ENCODE data around the gene FOXP1.

The FOXP1 gene

GRCh38 chr3:71035314-71035713 lies 548.2 kb downstream of the FOXP1 start:
- no peak for FAIRE-seq
- DNase-seq (ENCODE audit: insufficient read length, low spot score), result no peak
- TF ChIP-seq POLR2A (IDR thresholded peaks at IDR 0.05; ENCODE audit: low read depth, low read length), result no peak

GRCh38 chr3:71033681-71034220 lies 549.8 kb downstream of the FOXP1 start:
- no peak for FAIRE-seq

DNA sequence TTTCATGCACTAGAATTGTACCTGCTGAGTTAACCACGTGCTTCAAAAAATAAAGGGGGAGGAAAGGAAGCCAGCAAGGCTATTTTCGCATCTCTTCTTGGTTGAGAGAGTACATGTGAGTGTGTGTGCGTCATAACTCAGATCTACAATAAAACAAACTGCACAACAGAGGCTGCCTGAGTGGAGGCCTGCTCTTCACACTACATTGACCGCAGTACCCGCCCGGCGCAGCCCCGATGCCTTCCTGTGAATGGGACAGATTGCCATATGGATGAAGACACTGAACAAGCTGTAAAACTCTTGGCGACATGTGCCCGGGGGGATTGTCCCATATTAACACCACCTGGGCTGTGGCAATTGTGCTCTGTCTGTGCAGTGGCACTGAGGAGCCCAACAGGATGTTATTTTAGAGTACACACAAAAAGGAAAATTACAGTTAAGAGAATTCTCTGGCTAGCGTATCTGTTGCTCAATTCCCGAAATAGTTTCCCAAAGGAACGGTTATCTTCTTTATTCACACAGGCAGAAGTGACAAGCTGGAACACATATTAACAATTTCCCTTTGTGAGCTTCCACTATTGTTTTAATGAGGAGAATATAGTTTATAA lies 551.5 kb downstream of the FOXP1 start:
- no peak for DNase-seq (ENCODE audit: insufficient read length, low spot score)
- TF ChIP-seq POLR2A (IDR thresholded peaks at IDR 0.05; ENCODE audit: low read depth, low read length), result no peak
- FAIRE-seq, result no peak

More at GRCh38 chr3:71033681-71034220, 549.8 kb downstream of the FOXP1 start:
- DNase-seq (ENCODE audit: insufficient read length, low spot score), result no peak
- TF ChIP-seq POLR2A (IDR thresholded peaks at IDR 0.05; ENCODE audit: low read depth, low read length), result no peak

DNA sequence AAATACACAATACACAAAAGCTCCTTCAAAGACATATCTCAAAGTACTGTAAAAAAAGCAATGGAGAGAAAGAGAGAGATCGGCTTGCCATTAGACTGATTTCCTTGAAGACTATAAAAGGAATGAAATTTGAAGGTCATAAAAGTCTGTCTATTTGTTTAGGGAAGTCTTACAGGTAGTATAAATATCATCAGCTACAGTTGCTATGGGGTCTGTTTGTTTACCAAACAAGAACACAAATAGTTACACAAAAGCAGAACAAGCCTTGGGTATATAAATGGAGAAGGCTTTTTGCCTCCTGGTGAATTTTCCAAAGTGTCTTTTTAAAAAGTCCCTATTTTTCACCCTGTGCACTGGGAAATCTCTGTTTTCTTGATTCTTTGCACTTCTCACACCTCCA lies 552.3 kb downstream of the FOXP1 start:
- no peak for TF ChIP-seq POLR2A (IDR thresholded peaks at IDR 0.05; ENCODE audit: low read depth, low read length)
- FAIRE-seq (no peak), DNase-seq (ENCODE audit: insufficient read length, low spot score) (no peak)

GRCh38 chr3:71030748-71031147 lies 552.8 kb downstream of the FOXP1 start:
- TF ChIP-seq POLR2A (IDR thresholded peaks at IDR 0.05; ENCODE audit: low read depth, low read length), result no peak
- DNase-seq (ENCODE audit: insufficient read length, low spot score), result no peak

GRCh38 chr3:71029770-71030169 lies 553.8 kb downstream of the FOXP1 start:
- DNase-seq (ENCODE audit: insufficient read length, low spot score), result no peak
- FAIRE-seq, result no peak
- TF ChIP-seq POLR2A (IDR thresholded peaks at IDR 0.05; ENCODE audit: low read depth, low read length), result no peak

More at GRCh38 chr3:71030748-71031147, 552.8 kb downstream of the FOXP1 start:
- FAIRE-seq, result no peak

DNA sequence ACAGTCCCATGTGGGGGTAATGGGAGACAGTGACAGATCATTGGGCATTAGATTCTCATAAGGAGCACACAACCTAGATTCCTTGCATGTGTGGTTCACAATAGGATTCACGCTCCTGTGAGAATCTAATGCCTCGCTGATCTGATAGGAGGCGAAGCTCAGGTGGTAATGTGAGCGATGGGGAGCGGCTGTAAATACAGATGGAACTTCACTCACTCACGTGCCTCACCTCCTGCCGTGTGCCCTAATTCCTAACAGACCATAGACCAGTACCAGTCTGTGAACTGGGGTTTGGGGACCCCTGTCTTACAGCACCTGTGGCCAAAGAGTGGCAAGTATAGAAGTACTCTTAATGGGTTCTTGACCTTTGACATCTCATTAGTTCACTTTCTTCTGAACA lies 554.7 kb downstream of the FOXP1 start:
- DNase-seq (ENCODE audit: insufficient read length, low spot score), result no peak
- TF ChIP-seq POLR2A (IDR thresholded peaks at IDR 0.05; ENCODE audit: low read depth, low read length), result no peak
- no peak for FAIRE-seq

GRCh38 chr3:71028184-71028583 lies 555.3 kb downstream of the FOXP1 start:
- TF ChIP-seq POLR2A (IDR thresholded peaks at IDR 0.05; ENCODE audit: low read depth, low read length), result no peak
- no peak for FAIRE-seq
- DNase-seq (ENCODE audit: insufficient read length, low spot score), result no peak

DNA sequence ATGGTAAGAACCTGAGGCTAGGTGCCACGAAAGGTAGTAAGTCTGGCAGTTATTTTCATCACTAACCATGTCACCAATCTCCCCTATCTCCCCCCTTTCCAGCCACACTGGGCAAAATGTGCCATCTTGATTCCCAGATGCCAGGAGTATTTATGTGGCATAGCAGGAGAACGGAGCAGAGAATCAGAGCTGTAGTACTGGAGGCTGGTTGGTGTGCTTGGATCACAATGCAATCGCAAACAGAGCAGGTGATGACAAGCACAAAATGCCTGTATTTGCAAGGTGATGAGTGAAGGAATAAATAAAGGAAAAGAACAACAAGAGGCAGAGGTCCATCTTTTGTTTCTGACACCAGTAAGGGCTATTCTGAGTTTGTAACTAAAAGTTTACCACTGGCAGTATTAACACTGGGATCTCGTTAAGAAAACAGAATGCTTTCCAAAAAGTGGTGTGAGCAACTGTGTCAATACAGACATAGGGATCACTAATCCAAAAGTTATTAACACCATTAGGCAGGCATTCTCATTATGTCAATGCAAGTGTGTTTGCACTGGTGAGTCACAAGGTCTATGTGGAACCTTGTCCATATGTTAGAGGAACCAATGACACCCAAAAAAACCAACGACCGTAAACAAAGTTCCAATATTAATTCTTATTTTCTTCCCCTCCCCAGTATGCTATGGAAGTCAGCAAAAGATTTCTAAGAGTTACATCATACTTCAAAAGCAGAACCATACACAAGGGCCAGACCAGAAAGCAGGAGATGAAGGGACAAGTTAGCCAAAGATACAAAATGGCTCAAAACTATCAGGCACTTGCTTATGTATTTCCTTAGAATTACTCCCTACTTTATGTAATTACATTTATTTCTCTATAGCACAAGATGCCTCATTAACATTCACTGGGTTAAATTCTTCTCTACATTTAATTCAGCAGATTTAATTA lies 556.6 kb downstream of the FOXP1 start:
- no peak for DNase-seq (ENCODE audit: insufficient read length, low spot score)

DNA sequence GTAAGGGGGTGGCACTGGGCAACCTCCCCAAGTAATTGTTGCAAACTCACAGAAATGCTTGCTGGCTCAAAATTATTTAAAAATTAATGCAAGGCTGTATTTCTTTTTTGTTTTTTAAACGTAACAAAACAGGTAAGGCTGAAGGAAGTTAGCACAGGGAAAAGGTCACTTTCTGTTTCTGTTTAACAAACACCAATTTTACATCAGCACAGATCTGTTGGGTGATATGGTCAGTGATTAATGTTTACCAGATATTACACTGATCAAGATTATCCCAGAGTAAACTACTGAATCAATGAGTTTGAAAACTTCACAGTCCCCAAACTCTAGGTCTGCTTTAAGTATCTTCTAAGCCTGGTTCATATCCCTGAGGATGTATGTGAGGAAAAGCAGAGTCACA lies 558.0 kb downstream of the FOXP1 start:
- FAIRE-seq, result no peak
- TF ChIP-seq POLR2A (IDR thresholded peaks at IDR 0.05; ENCODE audit: low read depth, low read length), result no peak
- DNase-seq (ENCODE audit: insufficient read length, low spot score), result no peak

More for the DNA sequence above, 556.6 kb downstream of the FOXP1 start:
- FAIRE-seq, result no peak
- no peak for TF ChIP-seq POLR2A (IDR thresholded peaks at IDR 0.05; ENCODE audit: low read depth, low read length)

DNA sequence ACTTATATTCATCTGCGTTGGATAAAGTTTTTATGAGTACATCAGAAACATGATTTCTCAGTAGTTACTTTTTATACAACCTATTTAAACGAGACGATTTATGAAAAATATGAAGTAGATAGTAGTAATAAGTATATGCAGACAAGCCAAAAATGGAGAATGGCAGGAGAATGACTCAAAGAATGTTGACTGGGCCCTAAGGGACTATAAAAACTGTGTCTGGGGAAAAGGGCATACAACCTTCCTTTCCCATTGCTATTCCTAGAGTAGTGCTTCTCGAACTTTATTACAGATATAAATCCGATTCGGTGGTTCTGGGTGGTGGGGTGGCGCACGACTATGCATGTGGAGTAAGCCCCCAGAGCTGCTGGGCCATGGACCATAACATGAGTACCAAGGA lies 558.5 kb downstream of the FOXP1 start:
- FAIRE-seq (no peak), DNase-seq (ENCODE audit: insufficient read length, low spot score) (no peak)
- no peak for TF ChIP-seq POLR2A (IDR thresholded peaks at IDR 0.05; ENCODE audit: low read depth, low read length)

DNA sequence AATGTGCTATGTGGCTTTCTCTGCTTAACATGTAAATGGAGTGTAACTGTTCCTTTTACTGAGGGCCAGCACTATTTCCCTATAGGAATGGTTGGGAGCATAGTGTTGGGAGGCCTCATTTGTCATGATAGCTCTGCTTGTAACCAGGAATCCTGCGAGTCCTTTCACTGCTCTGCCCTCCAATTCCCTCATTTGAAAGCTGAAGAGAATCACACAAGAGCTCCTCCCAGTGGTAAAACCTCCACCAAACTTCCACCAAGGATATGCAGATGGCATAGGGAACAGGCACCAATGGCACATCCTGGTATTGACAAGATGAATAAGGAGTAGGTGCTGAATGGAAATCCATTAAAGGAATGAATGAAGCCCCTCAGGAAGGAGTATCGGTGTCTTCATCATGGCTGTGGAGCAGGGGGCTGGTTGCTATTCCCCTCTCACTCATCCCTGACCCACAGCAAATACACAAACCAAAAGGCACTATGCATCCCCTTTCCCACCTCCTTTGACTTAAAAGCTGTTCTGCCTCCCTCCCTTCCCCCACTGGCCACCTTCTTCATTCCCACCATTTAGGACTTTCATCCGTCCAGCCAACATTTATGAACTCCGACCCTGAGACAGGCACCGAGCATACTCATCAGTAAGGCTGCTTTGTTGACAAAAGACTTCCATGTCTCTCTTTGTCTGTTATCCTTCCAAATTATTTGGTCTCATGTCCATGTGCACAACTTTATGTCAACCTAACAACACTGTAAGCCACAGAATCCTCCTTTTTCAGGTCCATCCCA lies 560.8 kb downstream of the FOXP1 start:
- DNase-seq (ENCODE audit: insufficient read length, low spot score) (peak; percentile 5), FAIRE-seq (no peak)
- no peak for TF ChIP-seq POLR2A (IDR thresholded peaks at IDR 0.05; ENCODE audit: low read depth, low read length)

DNA sequence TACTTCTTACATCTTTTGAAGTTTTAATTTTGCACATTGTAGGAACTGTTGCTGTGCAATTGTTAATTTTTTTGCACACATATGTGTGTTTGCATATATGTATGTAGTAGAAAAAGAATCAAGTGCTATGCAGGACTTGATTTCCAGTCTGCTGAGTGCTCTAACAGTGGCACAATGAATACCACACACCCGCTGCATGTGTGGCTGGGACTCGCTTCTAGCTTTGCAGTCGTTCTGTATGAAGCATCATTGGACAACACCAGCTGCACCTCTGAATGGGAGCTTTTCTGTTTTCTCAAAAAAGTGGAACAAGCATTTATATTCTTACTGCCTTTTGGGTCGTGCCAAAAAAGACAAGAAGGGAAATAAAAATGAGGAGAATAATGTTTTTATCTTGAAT lies 564.7 kb downstream of the FOXP1 start:
- DNase-seq (ENCODE audit: insufficient read length, low spot score) (no peak), FAIRE-seq (no peak)
- TF ChIP-seq POLR2A (IDR thresholded peaks at IDR 0.05; ENCODE audit: low read depth, low read length), result no peak
